Measurements from ENCODE around the gene NXPH1. TPM values are rescaled to one million over a fixed set of nuclear protein-coding genes. Genes with fewer than 3 reads are reported as not detected.

Gene NXPH1
- polyA plus RNA-seq, 1 donor, result 0.06 TPM

DNA sequence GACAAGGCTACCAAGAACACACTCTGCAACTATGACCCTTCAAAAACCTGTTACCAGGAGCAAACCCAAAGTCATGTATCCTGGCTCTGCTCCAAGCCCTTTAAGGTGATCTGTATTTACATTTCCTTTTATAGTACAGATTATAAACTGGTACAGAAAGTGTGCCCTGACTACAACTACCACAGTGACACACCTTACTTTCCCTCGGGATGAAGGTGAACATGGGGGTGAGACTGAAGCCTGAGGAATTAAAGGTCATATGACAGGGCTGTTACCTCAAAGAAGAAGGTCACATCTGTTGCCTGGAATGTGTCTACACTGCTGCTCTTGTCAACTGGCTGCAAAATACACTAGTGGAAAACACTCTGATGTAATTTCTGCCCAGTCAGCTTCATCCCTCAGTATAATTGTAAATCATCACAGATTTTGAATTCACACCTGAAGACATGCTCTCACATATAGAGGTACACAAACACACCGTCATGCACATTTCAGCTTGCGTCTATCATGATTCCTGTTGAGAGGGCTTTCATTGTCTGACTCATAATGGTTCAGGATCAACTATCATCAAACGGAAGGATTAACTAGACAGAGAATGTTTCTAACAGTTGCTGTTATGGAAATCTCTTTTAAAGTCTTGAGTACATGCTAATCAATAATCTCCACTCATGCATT lies 318.3 kb downstream of the NXPH1 start:
- Histone ChIP-seq H3K4me3 (ENCODE audit: low read length) (no peak overlapping the region), H3K27me3 (ENCODE audit: control insufficient read depth, insufficient read depth, low read length) (no peaks in the 10 kb centered on the region), H3K36me3 (ENCODE audit: control insufficient read depth, insufficient read depth, low read length) (no peaks in the 10 kb centered on the region), H3K4me1 (ENCODE audit: control insufficient read depth, insufficient read depth, low read length) (no peaks in the 10 kb centered on the region), H3K9me3 (ENCODE audit: control insufficient read depth, low read depth, low read length) (no peaks in the 10 kb centered on the region), H3K27ac (ENCODE audit: low read length) (no peak overlapping the region)
- 90% methylated on average over 2 of the region's 4 CpGs for WGBS (ENCODE audit: insufficient coverage, low lambda C conversion rate)
- DNase-seq, result no peak

DNA sequence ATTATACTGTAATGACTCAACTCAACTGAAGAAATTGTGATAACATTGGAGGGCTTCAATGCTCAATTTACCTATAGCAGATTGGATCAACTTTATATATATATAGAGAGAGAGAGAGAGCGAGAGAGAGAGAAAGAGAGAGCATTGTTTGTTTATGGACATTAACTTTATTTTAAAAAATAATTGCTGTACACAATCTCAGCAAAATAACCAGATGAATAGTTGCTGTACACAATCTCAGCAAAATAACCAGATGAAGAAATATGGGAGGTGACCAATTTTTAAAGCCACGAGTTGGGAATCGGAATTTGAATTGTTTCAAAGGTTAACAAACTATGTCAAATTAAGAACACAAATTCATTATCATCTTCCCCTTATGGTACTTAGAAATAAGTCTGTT lies 319.9 kb downstream of the NXPH1 start:
- no peaks in the 10 kb centered on the region for H3K36me3 ChIP-seq (ENCODE audit: control insufficient read depth, insufficient read depth, low read length)
- 100% methylated on average over 1 of the region's 3 CpGs for WGBS (ENCODE audit: insufficient coverage, low lambda C conversion rate)

DNA sequence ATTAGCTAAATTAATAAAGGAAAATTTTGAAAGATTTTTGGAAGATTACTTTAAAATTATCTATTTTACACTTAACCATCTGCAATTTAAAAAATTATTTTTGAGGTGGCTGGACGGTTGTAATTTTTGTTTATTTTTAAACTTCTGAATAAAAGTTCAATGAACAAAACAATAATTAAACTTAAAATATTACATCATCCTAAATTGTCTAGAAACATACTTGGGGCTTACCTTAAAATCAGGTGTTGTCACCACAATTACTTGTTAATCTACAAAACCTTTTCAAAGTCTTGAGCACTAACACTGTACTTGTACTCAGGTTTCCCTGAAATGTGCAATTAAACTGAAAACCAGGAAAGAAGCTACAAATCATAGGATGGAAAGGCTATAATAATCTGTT lies 328.3 kb downstream of the NXPH1 start:
- Histone ChIP-seq H3K36me3 (ENCODE audit: control insufficient read depth, insufficient read depth, low read length) (no peaks in the 10 kb centered on the region), H3K9me3 (ENCODE audit: control insufficient read depth, low read depth, low read length) (no peaks in the 10 kb centered on the region), H3K4me3 (ENCODE audit: low read length) (no peak overlapping the region), H3K27ac (ENCODE audit: low read length) (no peak overlapping the region), H3K4me1 (ENCODE audit: control insufficient read depth, insufficient read depth, low read length) (no peaks in the 10 kb centered on the region), H3K27me3 (ENCODE audit: control insufficient read depth, insufficient read depth, low read length) (no peaks in the 10 kb centered on the region)
- 100% methylated on average over 1 of the region's 1 CpG for WGBS (ENCODE audit: insufficient coverage, low lambda C conversion rate)
- no peak for DNase-seq

More for the DNA sequence above, 319.9 kb downstream of the NXPH1 start:
- no peak for DNase-seq
- Histone ChIP-seq H3K9me3 (ENCODE audit: control insufficient read depth, low read depth, low read length) (no peaks in the 10 kb centered on the region), H3K27ac (ENCODE audit: low read length) (no peak overlapping the region), H3K4me3 (ENCODE audit: low read length) (no peak overlapping the region), H3K27me3 (ENCODE audit: control insufficient read depth, insufficient read depth, low read length) (no peaks in the 10 kb centered on the region), H3K4me1 (ENCODE audit: control insufficient read depth, insufficient read depth, low read length) (no peaks in the 10 kb centered on the region)

DNA sequence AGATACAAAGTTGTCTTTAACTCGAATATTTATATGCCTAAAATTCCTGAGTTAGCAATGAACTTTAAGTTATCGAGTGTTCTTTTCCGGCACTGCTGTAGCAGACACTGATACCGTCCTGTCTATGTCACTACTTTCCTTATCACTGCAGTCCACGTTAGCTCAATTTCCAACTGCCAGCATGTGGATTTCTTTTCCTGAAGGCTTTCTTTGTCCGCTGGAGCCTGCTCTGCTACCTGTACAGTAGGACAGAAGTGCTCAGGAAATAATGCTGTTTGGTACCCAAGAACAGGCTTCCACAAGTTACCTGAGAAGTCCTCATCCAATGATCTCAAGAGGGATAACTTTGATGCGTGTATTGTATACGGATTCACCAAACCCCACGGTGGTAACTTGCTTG lies 329.4 kb downstream of the NXPH1 start:
- H3K27me3 ChIP-seq (ENCODE audit: control insufficient read depth, insufficient read depth, low read length), result no peaks in the 10 kb centered on the region
- WGBS (ENCODE audit: insufficient coverage, low lambda C conversion rate), result 90% methylated on average over 2 of the region's 9 CpGs
- no peaks in the 10 kb centered on the region for H3K36me3 ChIP-seq (ENCODE audit: control insufficient read depth, insufficient read depth, low read length)
- H3K9me3 ChIP-seq (ENCODE audit: control insufficient read depth, low read depth, low read length), result no peaks in the 10 kb centered on the region
- H3K27ac ChIP-seq (ENCODE audit: low read length), result no peak overlapping the region
- H3K4me3 ChIP-seq (ENCODE audit: low read length), result no peak overlapping the region
- no peak for DNase-seq
- no peaks in the 10 kb centered on the region for H3K4me1 ChIP-seq (ENCODE audit: control insufficient read depth, insufficient read depth, low read length)

DNA sequence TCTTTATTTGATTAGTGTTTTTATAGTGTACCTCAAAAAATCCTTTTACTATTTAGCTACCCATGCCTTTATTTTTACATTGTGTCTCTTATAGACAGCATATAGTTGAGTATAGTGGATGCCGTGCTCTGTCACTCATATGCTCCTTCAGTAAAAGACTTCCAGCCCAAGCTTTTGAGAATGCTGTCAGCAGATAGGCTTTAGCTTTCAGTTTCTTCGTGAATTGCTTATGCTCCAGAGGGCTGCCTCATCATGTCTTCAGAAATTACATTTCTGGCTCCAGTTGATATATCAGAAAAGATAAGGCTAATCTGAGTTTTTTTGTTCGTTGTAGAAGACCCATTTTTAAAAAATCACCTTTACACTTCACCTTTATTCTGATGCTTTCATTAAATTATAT lies 332.0 kb downstream of the NXPH1 start:
- no peaks in the 10 kb centered on the region for H3K36me3 ChIP-seq (ENCODE audit: control insufficient read depth, insufficient read depth, low read length)
- no peak for DNase-seq
- H3K9me3 ChIP-seq (ENCODE audit: control insufficient read depth, low read depth, low read length), result no peaks in the 10 kb centered on the region
- H3K27me3 ChIP-seq (ENCODE audit: control insufficient read depth, insufficient read depth, low read length), result no peaks in the 10 kb centered on the region
- 83% methylated on average over 1 of the region's 3 CpGs for WGBS (ENCODE audit: insufficient coverage, low lambda C conversion rate)
- H3K4me1 ChIP-seq (ENCODE audit: control insufficient read depth, insufficient read depth, low read length), result no peaks in the 10 kb centered on the region
- no peak overlapping the region for H3K4me3 ChIP-seq (ENCODE audit: low read length)
- H3K27ac ChIP-seq (ENCODE audit: low read length), result no peak overlapping the region

DNA sequence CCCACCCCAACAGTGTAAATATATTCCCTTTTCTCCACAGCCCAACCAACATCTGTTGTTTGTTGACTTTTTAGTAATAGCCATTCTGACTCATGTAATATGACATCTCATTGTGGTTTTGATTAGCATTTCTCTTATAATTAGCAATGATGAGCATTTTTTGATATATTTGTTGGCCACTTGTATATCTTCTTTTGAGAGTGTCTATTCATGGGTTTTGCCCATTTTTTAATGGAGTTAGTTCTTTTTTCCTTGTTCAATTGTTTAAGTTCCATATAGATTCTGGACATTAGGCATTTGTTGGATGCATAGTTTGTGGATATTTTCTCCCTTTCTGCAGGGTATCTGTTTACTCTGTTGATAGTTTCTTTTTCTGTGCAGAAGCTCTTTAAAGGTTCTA lies 340.1 kb downstream of the NXPH1 start:
- Histone ChIP-seq H3K36me3 (ENCODE audit: control insufficient read depth, insufficient read depth, low read length) (no peaks in the 10 kb centered on the region), H3K4me1 (ENCODE audit: control insufficient read depth, insufficient read depth, low read length) (no peaks in the 10 kb centered on the region), H3K4me3 (ENCODE audit: low read length) (no peak overlapping the region), H3K27me3 (ENCODE audit: control insufficient read depth, insufficient read depth, low read length) (no peaks in the 10 kb centered on the region), H3K9me3 (ENCODE audit: control insufficient read depth, low read depth, low read length) (no peaks in the 10 kb centered on the region), H3K27ac (ENCODE audit: low read length) (no peak overlapping the region)
- DNase-seq, result no peak

DNA sequence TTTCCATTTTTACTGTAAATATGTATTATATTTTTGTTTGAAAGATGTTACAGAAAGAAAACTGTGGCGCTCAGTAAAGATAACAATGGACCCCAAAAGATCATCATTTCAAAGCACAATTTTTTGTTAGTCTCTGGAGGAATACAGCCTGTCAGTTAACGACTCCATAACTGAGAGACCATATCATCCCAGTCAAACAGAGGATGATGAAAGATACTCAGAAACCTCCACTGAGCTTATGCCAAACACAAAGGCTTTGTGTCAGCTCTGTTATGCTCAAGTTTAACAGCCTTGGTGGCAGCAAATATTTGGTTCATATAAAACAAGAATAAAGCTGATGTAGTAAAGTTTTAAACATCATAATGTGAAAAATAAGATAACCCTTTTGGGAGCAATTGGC lies 345.1 kb downstream of the NXPH1 start:
- no peak overlapping the region for H3K27ac ChIP-seq (ENCODE audit: low read length)
- no peak for DNase-seq
- H3K9me3 ChIP-seq (ENCODE audit: control insufficient read depth, low read depth, low read length), result no peaks in the 10 kb centered on the region
- no peaks in the 10 kb centered on the region for H3K36me3 ChIP-seq (ENCODE audit: control insufficient read depth, insufficient read depth, low read length)
- WGBS (ENCODE audit: insufficient coverage, low lambda C conversion rate), result 40% methylated on average over 1 of the region's 2 CpGs
- H3K27me3 ChIP-seq (ENCODE audit: control insufficient read depth, insufficient read depth, low read length), result no peaks in the 10 kb centered on the region
- H3K4me1 ChIP-seq (ENCODE audit: control insufficient read depth, insufficient read depth, low read length), result no peaks in the 10 kb centered on the region
- no peak overlapping the region for H3K4me3 ChIP-seq (ENCODE audit: low read length)

DNA sequence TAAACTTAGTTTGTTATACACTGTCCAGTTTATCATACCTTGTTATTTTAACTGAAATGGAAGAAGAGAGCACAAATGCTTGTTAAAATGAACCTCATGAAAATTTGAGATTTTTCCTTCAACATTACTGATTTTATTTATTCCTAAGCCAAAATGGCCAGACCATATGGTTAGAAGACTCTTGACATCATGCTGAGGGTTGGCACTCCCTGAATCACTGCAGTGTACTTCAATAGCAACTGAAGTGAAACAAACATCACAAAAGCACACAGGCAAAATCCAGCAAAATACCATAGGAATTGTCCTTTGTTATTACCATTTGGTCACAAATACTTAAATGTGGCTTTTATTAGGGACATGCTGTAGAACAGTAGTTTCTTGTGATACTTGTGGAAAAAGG lies 347.8 kb downstream of the NXPH1 start:
- DNase-seq, result no peak
- Histone ChIP-seq H3K4me3 (ENCODE audit: low read length) (no peak overlapping the region), H3K9me3 (ENCODE audit: control insufficient read depth, low read depth, low read length) (no peaks in the 10 kb centered on the region), H3K4me1 (ENCODE audit: control insufficient read depth, insufficient read depth, low read length) (no peaks in the 10 kb centered on the region), H3K36me3 (ENCODE audit: control insufficient read depth, insufficient read depth, low read length) (no peaks in the 10 kb centered on the region), H3K27me3 (ENCODE audit: control insufficient read depth, insufficient read depth, low read length) (no peaks in the 10 kb centered on the region), H3K27ac (ENCODE audit: low read length) (no peak overlapping the region)

DNA sequence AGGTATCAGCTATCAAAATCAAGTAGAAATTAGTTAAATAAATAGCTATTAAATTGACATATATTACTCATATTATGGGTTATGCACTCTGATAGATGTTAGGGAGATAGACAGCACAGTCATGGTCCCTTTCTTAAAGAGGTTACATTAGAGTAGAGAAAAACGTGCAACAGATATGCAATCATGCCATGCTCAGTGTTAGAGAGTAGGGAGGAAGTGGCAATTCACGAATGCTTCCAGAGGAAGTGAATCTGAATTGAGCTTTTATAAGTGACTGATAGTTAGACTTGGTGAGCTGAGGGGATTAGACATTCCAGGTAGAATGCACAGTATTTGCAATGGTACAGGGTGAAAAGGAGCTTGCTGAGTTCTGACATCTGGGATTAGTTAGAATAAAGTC lies 349.8 kb downstream of the NXPH1 start:
- H3K9me3 ChIP-seq (ENCODE audit: control insufficient read depth, low read depth, low read length), result no peaks in the 10 kb centered on the region
- H3K4me1 ChIP-seq (ENCODE audit: control insufficient read depth, insufficient read depth, low read length), result no peaks in the 10 kb centered on the region
- no CpG with 5 or more reads among the region's 2 CpGs for WGBS (ENCODE audit: insufficient coverage, low lambda C conversion rate)
- no peaks in the 10 kb centered on the region for H3K36me3 ChIP-seq (ENCODE audit: control insufficient read depth, insufficient read depth, low read length)
- no peaks in the 10 kb centered on the region for H3K27me3 ChIP-seq (ENCODE audit: control insufficient read depth, insufficient read depth, low read length)
- no peak overlapping the region for H3K4me3 ChIP-seq (ENCODE audit: low read length)
- no peak for DNase-seq
- H3K27ac ChIP-seq (ENCODE audit: low read length), result no peak overlapping the region

DNA sequence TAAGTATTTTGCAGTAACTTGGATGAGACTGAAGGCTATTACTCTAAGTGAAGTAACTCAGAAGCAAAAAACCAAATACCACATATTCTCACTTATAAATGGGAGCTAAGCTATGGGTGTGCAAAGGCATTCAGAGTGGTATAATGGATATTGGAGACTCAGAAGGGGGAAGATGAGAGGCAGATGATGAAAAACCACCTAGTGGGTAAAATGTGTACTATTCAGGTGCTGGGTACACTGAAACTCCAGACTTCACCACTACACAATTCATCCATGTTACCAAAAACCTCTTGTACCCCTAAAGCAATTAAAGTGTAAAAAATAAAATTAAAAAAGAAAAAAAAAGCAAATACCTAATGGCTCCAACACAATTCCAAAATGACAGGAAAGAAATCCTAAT lies 351.7 kb downstream of the NXPH1 start:
- DNase-seq, result no peak
- H3K27ac ChIP-seq (ENCODE audit: low read length), result no peak overlapping the region

DNA sequence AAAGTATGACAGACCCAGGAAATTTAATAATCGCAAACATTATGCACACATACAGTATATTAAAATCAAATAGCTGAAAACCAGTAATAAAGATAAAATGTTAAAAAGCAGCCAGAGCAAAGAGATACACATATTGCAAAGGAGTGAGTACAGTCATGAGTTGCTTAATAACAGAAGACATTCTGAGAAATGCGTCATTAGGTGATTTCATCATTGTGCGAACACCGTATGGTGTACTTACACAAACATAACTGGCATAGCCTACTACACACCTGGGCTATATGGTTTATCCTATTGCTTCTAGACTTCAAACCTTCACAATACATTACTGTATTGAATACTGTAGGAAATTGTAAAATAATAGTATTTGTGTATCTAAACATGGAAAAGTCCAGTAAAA lies 367.6 kb downstream of the NXPH1 start:
- Histone ChIP-seq H3K27me3 (ENCODE audit: control insufficient read depth, insufficient read depth, low read length) (no peaks in the 10 kb centered on the region), H3K4me1 (ENCODE audit: control insufficient read depth, insufficient read depth, low read length) (no peaks in the 10 kb centered on the region), H3K4me3 (ENCODE audit: low read length) (no peak overlapping the region), H3K36me3 (ENCODE audit: control insufficient read depth, insufficient read depth, low read length) (no peaks in the 10 kb centered on the region), H3K9me3 (ENCODE audit: control insufficient read depth, low read depth, low read length) (no peaks in the 10 kb centered on the region), H3K27ac (ENCODE audit: low read length) (no peak overlapping the region)
- WGBS (ENCODE audit: insufficient coverage, low lambda C conversion rate), result 100% methylated on average over 1 of the region's 4 CpGs
- DNase-seq, result no peak

More for the DNA sequence above, 351.7 kb downstream of the NXPH1 start:
- H3K9me3 ChIP-seq (ENCODE audit: control insufficient read depth, low read depth, low read length), result no peaks in the 10 kb centered on the region
- H3K36me3 ChIP-seq (ENCODE audit: control insufficient read depth, insufficient read depth, low read length), result no peaks in the 10 kb centered on the region
- no peak overlapping the region for H3K4me3 ChIP-seq (ENCODE audit: low read length)
- H3K27me3 ChIP-seq (ENCODE audit: control insufficient read depth, insufficient read depth, low read length), result no peaks in the 10 kb centered on the region
- no peaks in the 10 kb centered on the region for H3K4me1 ChIP-seq (ENCODE audit: control insufficient read depth, insufficient read depth, low read length)
